ENCODE measurements around the gene ADGRD1.

ADGRD1 gene

DNA sequence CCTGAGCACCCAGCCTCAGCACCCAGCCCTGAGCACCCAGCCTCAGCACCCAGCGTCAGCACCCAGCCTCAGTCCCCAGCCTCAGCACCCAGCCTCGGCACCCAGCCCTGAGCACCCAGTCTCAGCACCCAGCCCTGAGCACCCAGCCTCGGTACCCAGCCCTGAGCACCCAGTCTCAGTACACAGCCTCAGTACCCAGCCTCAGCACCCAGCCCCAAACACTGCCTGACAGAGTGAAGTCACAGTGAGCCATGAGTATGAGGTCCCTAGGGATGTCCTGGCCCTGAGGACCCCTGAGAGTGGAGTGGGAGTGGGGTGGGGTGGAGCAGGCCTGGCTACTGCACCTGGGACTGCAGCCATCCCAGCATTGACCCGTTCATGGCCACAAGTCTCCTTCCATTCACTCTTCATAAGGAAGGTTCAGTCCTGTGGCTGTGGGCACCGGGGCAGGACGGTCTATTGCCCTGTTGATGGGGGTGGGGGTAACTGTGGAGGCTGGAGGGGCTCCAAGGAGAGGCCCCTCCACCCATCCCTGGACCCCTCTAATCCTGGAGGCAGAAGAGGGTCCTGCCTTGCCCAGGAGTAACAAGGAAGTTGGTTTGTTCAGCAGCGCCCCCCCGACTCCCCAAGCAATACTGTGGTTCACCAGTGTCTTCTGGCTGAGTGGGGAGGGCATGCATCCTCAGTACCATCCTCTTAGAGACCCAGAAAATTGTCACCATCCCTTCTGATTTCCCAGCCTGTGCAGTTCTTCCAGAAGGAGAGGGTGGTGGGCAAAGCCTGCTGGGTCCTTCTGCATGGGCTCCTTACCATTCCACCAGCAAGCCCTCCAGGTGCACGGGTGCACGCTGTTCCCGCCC, 140.5 kb downstream of the ADGRD1 start:
- DNase-seq, result peak; percentile 45

DNA sequence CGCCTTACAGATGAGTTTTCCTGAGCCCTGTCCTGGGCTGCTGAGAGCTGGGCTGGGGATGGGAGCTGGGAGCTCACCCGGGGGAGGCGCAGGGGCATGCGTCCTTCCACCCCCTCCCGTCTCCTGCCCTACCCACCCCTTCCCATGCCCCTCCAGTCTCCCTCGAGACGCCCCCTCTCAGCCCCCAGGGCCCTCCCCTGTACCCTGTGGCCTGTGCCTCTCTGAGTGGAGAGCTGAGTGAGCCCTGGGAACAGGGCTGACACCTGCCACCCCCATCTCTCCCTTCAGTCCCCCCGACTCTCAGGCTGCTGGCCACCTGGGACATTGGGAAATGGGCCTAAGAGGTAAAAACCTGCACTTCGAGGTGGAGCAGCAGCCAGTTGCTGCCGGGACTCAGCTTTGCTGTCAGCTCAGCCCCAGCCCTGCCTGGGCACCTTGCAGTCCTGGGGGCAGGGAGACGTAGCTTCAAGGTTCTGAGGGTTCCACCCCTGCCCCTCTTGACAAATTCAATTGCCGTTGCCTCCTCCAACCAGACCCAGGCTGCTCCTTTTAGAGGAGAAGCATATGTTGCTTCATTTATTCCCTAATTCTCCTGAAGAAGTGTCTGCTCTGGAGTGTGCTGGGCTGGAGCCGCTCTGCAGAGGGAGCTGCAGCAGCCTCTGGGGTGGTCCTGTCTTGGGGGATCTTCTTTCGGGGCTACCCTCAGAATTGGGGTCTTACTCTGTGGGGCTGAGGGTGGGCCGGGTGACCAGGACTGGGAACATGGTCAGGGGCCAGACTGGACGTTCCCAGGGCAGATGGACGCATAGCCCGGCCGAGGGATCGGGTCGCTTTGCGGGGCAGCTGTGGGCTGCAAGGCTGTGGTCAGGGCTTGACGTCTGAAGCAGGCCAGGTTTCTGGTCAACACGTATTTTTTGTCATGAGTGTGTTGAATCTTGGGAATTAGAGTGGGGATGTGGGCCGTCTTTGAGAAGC, 141.4 kb downstream of the ADGRD1 start:
- peak; percentile 44 for DNase-seq

DNA sequence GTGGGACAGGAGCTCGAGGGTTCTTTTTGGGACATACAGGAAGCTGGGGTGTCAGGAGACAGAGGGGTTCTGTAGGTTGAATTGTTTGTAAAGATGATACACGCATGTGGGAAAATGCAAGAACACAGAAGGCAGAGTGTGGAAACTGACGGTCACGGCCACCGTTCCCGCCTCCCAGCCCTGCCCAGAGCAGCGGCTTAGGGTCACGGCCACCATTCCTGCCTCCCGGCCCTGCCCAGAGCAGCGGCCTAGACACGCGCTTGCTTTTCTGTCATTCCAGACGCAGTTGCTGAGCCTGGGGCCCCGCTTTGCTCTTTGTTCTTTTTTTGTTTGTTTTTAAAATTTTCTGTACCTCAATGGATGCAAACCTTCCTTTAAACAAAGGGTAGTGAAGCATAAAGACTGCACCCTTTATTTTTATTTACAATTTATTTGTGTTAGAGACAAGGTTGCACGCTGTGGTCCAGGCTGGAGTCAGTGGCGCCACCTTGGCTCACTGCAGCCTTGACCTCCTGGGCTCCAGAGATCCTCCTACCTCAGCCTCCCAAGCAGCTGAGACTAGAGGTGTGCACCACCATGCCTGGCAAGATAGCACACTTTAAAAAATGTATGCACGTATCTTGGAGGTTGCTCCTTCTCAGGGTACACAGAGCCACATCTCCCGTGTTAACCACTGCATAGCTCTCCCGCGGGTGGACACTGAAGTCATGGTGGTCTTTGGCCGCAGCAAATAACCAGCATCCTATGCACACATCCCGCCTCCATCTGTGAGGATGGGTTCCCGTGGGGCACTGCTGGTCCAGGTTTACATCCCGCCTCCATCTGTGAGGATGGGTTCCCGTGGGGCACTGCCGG, 142.3 kb downstream of the ADGRD1 start:
- DNase-seq, result peak; percentile 8

DNA sequence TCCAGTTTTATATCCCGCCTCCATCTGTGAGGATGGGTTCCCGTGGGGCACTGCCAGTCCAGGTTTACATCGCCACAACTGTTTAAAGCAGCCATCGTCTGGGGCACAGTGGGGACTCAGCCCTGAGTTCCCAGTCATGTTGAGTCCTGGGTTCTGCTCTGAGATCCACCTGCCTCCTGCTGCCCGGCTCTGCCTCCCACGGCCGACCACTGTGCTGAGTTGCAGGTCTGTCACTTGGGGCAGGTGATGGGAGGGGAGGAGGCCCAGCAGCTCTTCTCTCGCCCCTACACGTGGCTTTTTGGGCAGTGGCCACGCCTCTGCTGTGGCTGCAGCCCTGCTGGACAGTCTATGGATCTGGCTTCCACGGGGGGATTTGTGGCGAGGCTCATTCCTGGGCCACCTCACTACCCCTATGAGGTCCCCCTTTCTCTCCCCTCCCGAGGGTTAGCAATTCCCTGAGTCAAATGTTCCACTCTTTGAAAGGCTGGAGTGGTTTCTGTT, 143.0 kb downstream of the ADGRD1 start:
- peak; percentile 40 for DNase-seq

DNA sequence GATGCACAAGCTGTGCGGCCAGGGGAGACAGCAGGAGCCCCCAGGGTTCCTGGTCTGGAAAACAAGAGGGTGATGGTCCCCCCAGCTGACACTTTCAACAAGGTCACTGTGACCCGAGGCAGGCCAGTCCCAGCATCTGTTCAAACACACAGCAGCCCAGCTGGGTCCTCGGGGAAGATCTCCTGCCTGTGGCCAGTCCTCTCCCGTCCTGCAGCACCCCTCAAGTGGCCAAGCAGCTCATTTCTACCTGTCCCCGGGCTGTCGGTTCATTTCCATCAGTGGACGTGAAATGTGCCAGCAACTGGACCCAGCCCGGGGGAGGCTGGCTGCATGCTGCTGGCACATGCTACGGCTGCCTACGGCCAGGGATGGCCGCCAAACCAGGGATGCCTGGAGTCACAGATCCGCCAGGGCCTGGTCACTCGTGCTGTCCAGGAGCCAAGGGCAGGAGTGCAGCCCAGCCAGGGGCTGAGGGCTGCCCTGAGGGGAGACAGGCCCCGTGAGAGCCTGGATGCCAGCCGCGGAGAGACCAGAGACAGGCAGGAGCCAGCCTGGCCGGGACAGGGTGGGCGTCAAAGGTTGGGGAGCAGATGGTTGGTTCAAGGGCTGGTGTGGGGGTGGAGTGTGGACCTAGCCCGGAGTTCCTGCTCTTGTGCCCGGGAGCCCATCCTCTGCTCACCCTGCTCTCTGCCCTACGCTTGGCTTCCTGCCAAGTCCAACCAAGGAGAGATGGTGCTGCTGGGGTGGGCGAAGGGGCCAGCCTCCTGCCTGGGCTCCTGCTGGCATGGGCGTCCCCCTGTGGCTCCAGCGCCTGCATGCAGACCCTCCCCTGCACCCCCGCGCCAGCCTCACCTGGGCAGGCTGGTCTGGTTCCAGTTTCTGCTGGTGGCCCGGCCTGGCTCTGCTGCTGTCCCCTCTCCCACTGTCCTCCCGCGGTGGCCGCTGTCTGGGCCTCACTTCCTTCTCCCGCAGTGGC, 143.8 kb downstream of the ADGRD1 start:
- peak; percentile 48 for DNase-seq

DNA sequence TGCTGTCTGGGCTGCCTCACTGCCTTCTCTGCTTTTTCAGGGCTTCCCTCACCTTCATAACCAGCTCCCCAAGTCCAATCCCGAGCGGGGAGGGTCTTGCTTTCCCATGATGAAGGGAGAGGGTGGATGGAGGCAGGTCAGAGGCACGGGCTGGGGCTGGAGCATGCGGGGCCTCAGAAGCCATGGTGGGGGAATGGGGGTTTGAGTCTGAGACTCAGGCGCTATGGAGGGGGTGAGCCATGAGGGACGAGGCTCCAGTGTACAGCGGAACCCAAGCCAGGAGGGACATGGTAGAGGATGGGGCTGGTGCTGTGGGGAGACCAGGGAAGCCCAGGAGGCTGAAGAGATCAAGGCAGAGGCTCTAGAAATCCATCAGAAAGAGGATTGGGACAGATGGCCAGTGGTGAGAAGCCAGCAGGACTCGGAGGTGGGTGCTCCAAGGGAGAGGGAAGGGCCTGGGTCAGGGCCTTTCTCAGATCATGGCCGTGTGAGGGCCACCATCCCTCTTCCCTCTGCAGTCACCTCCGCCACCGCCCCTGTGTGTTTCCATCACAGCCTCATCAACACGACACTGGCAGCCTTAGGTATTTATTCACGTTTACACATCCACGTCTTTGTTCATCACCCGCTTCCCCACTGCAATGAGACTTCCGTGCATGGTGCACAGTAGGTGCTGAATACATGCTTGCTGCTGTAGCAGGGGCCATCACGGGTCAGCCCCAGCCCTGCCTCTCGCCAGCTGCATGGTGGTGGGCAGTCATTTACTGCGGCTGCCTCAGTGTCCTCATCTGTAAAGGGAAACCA, 144.7 kb downstream of the ADGRD1 start:
- DNase-seq, result peak; percentile 35

DNA sequence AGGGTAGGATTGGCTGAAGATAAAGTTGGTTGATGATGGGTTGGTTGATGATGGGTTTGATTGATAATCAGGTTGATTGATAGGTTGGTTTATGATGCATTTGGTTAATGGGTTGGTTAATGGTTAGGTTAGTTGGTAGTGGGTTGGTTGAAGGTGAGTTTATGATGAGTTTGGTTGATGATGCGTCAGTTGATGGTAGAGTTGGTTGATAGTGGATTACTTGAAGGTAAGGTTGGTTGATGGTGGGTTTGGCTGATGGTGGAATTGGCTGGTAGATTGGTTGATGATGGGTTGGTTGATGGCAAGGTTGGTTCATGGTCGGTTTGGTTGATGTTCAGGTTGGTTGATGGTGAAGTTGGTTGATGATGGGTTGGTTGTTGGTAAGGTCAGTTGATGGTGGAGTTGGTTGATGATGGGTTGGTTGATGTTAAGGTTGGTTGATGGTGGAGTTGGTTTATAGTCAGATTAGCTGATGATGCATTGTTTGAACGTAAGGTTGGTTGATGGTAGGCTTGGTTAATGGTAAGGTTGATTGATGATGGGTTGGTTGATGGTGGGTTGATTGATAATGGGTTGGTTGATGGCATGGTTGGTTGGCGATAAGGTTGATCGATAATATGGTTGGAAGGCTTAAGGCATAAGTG, 146.4 kb downstream of the ADGRD1 start:
- DNase-seq, result peak; percentile 20

DNA sequence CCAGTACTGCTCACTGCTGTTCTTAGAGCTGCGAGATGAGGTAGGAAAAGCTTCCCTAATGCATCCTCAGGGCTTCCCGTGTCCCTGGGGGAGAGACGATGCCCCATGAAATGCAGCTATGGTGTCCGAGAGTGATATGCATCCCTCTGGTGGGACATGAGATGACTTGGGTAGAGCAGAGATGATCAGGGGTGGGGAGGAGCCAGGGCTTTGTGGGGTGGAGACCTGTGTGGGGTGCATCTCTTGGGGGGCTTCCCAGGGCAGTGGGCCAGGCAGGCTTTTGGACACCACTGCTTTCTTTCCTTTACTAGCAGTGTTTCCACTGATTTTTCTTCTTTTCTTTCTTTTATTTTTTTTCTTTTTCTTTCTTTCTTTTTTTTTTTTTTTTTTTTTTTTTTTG, 147.3 kb downstream of the ADGRD1 start:
- no peak for DNase-seq

DNA sequence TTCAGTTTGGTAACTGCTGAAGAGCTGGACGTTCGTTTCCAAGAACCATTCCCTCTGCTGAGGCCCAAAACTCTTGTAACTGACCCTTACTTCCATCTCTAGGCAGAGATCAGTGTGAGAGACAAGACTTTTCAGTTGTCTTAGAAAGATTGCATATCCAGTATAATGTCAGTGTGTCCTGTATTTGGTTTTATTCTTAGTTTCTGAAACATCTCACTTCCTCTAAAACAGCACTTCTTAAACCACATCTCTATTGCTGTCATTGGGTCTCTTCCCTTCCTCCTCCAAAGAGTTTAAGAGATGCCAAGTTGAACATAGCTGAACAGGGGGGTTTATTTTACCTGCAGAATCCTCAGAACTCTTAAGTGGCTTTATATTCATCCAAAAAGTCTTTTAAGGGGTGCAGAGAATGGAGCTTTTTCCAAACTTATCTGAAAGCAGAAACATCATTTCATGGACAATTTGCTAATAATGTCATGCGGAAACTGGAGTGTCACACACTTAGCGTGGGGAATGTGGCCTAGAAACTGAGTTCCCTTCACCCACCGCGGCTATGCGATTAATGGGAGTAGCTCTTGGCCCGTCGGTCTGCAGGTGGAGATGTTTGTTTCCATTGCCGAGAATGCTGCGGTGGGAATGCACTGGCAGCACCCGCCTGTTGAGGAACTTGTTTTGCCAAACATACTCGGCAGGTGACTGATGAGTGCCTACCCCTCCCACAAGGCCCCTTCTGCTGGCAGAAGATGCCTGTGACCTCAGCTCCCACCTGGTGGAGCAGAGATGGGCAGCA, 148.2 kb downstream of the ADGRD1 start:
- peak; percentile 17 for DNase-seq

DNA sequence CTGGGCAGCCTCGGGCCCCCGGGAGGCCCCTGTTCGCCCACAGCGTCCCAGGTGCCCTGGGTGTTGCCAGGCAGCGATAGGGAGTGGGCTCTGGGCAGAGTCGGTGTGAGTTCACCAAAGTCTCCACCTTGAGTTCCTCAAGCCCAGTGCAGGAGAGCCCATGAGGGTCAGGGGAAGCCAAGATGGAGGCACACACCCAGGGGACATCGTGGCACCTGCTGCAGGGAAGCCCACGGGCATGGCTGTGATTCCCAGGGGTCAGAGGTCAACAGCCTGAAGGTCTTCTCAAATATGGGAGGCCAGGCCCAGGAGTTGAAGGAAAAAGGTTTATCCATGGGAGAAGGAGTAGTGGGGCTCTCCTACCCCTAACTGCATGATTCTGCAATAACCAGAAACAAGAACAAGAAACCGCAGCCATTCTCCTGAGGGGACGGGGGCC, 148.8 kb downstream of the ADGRD1 start:
- DNase-seq, result peak; percentile 25

DNA sequence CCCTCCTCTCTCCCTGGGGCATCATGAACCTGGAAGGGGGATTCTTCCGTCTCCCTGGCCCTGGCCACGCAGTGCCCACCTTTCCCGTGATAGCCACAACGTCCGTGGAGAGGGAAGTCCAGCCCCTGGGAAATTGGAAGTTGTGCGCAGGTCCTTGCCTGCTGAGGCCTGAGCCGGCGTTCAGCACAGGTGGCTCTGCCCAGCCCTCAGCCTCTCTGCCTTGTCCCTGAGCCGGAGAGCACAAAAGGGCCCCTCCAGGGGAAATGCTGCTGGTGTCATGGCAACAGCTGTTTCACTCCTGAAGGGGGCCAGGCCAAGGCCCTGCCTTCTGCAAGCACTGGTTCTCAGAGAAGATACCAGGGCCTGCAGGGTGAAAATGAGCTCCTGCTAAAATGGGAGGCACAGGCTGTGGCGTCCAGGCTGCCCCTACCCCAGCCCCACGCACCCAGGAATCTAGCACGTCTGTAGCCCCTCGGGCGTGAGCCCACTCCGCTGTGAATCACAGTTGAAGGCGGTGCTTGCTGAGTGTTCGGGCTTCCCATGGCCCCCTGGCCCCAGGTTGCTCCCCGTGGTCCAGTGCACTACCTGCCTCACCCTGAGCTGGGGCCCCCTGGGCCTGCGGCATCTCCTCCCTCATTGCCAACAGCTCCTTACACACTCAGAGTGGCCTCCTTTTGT, 149.4 kb downstream of the ADGRD1 start:
- peak; percentile 39 for DNase-seq

DNA sequence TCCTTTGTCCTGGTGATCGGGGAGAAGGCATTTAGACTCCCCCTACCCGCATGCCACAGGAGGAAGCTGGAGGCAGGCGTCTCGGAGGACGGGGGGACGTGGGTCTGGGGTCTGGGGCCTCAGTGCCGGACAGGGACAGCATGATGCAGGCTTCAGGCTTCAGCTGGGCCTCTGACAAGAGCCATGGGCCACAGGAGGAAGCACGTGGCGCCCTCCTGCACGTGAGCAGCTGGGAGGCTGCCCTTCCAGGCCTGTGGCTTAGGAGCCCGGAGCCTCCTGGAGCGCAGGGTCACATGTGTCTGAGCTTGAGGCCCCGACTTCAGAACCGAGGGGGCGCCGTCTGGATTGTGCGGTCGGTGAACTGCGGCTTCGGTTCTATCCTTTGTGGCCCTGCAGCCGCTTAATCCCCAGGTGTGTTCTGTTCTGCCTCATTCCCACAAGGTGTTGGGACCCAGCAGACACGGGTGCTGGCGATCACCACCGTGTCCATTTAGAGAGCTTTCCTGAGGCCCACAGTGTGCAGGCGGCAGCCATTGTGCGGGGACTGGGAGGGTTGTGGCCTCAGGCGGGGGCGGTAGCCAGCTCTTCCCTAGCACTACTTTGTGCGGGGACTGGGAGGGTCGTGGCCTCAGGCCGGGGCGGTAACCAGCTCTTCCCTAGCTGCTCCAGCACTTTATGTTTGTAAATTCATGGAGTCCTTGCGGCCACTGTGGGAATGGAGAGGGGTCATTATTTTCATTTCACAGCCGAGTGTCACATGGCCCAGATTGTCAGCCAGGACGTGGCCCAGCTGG, 150.2 kb downstream of the ADGRD1 start:
- peak; percentile 40 for DNase-seq

DNA sequence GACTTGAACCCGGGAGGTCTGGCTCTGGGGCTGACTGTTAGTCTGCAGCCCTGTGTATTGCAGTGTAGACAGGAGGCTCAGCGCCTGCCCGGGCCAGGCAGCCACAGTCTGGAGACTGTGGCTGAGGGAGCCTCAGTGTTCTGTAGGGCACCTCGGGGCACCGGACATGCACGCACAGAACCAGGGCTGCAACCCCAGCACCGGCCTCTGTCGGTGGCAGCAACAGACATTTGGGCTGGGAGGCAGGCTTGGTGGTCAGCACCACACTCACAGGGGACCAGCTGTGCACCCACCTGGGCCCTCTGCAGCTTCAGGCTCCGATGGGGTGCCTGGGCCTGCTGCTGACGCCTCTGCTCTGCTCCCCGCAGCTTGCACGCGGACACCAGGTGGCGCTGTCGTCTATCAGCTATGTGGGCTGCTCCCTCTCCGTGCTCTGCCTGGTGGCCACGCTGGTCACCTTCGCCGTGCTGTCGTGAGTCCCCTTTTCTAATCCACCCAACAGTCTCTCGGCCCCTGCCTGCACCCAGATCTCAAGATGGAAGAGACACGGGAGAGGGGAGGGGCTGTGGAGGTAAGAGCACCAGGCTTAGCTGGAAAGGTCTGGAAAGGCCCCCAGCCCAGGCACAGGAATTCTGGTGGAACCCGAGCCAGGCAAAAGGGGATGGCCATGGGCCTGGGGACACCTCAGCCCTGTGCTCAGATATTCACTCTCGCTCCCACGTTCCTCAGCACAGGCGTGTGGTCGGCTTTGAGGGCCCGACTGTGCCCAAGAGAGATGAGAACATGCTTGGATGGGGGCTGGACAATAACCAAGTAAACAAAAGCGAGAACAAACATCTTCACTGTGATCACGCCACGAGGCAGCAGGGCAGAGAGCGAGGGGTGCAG, 151.0 kb downstream of the ADGRD1 start:
- DNase-seq, result peak; percentile 97

DNA sequence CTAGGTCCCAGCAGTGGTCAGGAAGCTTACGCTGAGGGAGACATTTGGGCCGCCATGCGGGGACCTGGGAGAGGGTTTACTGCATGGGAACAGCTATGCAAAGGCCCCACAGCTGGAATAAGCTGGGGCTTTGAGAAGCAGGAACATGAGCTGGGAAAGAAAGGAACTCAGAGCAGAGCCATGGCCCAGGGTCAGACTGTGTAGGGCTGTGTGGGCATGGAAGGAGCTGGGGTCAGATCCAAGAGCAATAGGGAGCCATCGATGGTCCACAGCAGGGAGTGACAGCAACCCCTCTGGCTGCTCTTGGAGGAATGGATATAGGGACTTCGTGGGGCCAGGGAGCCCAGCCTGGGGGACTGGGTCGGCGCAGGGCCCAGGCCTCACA, 151.6 kb downstream of the ADGRD1 start:
- DNase-seq, result peak; percentile 53

DNA sequence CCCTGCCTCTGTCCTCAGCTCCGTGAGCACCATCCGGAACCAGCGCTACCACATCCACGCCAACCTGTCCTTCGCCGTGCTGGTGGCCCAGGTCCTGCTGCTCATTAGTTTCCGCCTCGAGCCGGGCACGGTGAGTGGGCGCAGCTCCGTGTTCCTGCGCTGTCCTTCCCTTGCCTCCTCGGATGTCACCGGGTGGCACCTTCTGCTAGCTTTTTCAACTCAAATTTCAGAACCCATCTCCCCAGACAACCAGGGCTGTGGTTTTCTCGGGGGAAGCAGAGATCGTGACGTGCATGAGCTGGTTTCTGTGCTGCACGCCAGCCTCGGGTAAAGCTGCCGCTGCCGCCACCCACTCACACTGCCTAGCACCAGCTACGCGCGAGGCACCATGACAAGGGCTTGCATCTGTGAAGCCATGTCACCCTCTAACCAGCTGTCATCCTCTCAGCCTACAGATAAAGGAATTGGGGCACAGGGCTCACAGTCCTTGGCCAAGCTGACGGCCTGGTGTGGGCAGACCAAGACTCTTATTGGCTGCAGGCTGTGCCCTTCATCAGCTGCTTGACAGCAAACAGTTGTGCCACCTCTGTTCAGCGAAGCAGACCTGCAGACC, 152.1 kb downstream of the ADGRD1 start:
- peak; percentile 72 for DNase-seq

All from activated CD8-positive, alpha-beta memory T cell treated with anti-CD3 and anti-CD28 coated beads, Interleukin-2, amount 50 U/mL, for 48 hours (primary cell).